ENCODE data around the gene RAB6B.

RAB6B gene

GRCh38 chr3:133872781-133873180, 22.9 kb downstream of the RAB6B start:
- no peak overlapping the region for H2AFZ ChIP-seq (ENCODE audit: low read depth, low read length)
- no peaks in the 10 kb centered on the region for H3K36me3 ChIP-seq (replicated peaks; ENCODE audit: low read depth, low read length)
- no peaks in the 10 kb centered on the region for H3K79me2 ChIP-seq (ENCODE audit: low read length)
- no peak overlapping the region for H3K27ac ChIP-seq (ENCODE audit: low read length)
- no peaks in the 10 kb centered on the region for H3K4me1 ChIP-seq (ENCODE audit: low read length)
- TF ChIP-seq, protein P1, sequence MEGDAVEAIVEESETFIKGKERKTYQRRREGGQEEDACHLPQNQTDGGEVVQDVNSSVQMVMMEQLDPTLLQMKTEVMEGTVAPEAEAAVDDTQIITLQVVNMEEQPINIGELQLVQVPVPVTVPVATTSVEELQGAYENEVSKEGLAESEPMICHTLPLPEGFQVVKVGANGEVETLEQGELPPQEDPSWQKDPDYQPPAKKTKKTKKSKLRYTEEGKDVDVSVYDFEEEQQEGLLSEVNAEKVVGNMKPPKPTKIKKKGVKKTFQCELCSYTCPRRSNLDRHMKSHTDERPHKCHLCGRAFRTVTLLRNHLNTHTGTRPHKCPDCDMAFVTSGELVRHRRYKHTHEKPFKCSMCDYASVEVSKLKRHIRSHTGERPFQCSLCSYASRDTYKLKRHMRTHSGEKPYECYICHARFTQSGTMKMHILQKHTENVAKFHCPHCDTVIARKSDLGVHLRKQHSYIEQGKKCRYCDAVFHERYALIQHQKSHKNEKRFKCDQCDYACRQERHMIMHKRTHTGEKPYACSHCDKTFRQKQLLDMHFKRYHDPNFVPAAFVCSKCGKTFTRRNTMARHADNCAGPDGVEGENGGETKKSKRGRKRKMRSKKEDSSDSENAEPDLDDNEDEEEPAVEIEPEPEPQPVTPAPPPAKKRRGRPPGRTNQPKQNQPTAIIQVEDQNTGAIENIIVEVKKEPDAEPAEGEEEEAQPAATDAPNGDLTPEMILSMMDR (IDR thresholded peaks at IDR 0.05; ENCODE audit: low read depth, low read length): no peak
- TF ChIP-seq EZH2phosphoT487 (IDR thresholded peaks at IDR 0.05; ENCODE audit: low read depth): no peak
- H3K9ac ChIP-seq (ENCODE audit: low read length): no peak overlapping the region
- peaks cover 7% of the 10 kb centered on the region for H3K27me3 ChIP-seq (ENCODE audit: low read depth, low read length)
- no peaks in the 10 kb centered on the region for H4K20me1 ChIP-seq (ENCODE audit: insufficient read depth, low read length)
- no peak overlapping the region for H3K4me3 ChIP-seq (ENCODE audit: low read length)
- H3K4me2 ChIP-seq (ENCODE audit: low read length): no peak overlapping the region
- H3K9me3 ChIP-seq (ENCODE audit: insufficient read depth, low read length): no peaks in the 10 kb centered on the region

- H2AFZ ChIP-seq (ENCODE audit: low read depth, low read length): no peak overlapping the region
- no peaks in the 10 kb centered on the region for H3K36me3 ChIP-seq (replicated peaks; ENCODE audit: low read depth, low read length)
- no peak overlapping the region for H3K27ac ChIP-seq (ENCODE audit: low read length)
- no peak overlapping the region for H3K4me2 ChIP-seq (ENCODE audit: low read length)
- H3K27me3 ChIP-seq (ENCODE audit: low read depth, low read length): peaks cover 7% of the 10 kb centered on the region
- H3K4me3 ChIP-seq (ENCODE audit: low read length): no peak overlapping the region
- no peaks in the 10 kb centered on the region for H4K20me1 ChIP-seq (ENCODE audit: insufficient read depth, low read length)
- no peaks in the 10 kb centered on the region for H3K79me2 ChIP-seq (ENCODE audit: low read length)
- H3K4me1 ChIP-seq (ENCODE audit: low read length): no peaks in the 10 kb centered on the region
- TF ChIP-seq, protein P1 (IDR thresholded peaks at IDR 0.05; ENCODE audit: low read depth, low read length): no peak
- TF ChIP-seq EZH2phosphoT487 (IDR thresholded peaks at IDR 0.05; ENCODE audit: low read depth): no peak
- H3K9me3 ChIP-seq (ENCODE audit: insufficient read depth, low read length): no peaks in the 10 kb centered on the region
- H3K9ac ChIP-seq (ENCODE audit: low read length): no peak overlapping the region
Measured at GRCh38 chr3:133872161-133872560, 23.5 kb downstream of the RAB6B start.

DNA sequence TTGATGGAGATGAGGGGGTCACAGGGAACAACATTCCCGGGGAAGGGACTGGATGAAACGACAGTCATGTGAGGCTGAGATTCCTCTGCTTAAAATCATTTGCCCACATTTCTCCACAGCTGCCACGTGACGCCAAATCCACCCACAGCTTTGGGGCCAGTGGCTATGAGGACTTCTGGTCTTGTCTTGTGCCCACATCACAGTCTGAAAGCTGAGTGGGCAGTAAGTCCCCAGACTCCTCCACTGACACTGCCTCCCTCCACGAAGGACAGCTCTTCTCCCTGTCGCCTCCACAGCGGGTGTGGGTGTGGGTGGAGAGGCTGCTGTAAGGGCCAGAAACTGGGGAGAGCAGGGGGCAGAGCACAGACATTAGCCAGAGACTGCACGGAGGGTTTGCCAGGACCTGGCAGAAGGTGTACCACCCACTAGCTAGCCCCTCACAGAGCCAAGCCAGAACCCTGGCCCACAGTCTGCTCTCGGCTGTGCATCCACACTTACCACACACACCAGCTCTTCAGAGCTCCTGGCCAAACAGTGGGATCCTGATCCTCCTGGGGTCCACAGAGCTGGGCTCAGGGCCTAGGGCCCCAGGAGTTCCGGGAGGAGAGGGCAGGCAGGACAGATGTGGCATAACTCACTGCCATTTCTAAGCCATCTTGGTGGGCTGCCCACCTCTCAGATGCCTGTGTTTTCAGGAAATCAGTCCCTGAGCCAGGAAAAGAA, 24.2 kb downstream of the RAB6B start:
- no peaks in the 10 kb centered on the region for H3K36me3 ChIP-seq (replicated peaks; ENCODE audit: low read depth, low read length)

DNA sequence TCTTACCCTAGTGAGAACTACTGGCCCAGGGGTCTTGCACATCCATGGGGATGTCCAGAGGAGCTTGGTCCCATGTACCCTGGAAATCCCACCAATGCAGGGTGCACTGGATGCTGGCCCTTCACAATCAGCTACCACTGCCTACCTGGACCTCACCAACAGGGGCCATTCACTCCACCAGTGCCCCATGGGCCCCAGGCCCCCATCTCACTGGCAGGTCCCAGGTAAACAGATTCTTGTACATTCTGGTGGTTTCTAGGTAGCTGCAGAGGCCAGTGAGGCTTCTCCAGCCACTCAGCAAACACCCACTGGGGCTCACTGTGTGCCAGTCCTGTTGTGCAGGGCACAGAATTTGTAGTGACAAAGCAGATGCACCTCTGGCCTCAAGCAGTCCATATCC, 24.9 kb downstream of the RAB6B start:
- H3K4me2 ChIP-seq (ENCODE audit: low read length): no peak overlapping the region

More for the DNA sequence above, 24.2 kb downstream of the RAB6B start:
- Histone ChIP-seq H3K27me3 (ENCODE audit: low read depth, low read length) (peaks cover 4% of the 10 kb centered on the region), H4K20me1 (ENCODE audit: insufficient read depth, low read length) (no peaks in the 10 kb centered on the region), H3K79me2 (ENCODE audit: low read length) (no peaks in the 10 kb centered on the region), H2AFZ (ENCODE audit: low read depth, low read length) (no peak overlapping the region), H3K9me3 (ENCODE audit: insufficient read depth, low read length) (no peaks in the 10 kb centered on the region), H3K27ac (ENCODE audit: low read length) (no peak overlapping the region), H3K4me2 (ENCODE audit: low read length) (no peak overlapping the region), H3K9ac (ENCODE audit: low read length) (no peak overlapping the region), H3K4me1 (ENCODE audit: low read length) (no peaks in the 10 kb centered on the region), H3K4me3 (ENCODE audit: low read length) (no peak overlapping the region)
- no peak for TF ChIP-seq EZH2phosphoT487 (IDR thresholded peaks at IDR 0.05; ENCODE audit: low read depth)
- TF ChIP-seq, protein P1 (IDR thresholded peaks at IDR 0.05; ENCODE audit: low read depth, low read length): no peak

More for the DNA sequence above, 24.9 kb downstream of the RAB6B start:
- Histone ChIP-seq H3K4me1 (ENCODE audit: low read length) (no peaks in the 10 kb centered on the region), H3K4me3 (ENCODE audit: low read length) (no peak overlapping the region), H2AFZ (ENCODE audit: low read depth, low read length) (no peak overlapping the region), H3K27me3 (ENCODE audit: low read depth, low read length) (peaks cover 3% of the 10 kb centered on the region; the same call in 1 of the 2 replicates), H3K79me2 (ENCODE audit: low read length) (no peaks in the 10 kb centered on the region), H3K9me3 (ENCODE audit: insufficient read depth, low read length) (no peaks in the 10 kb centered on the region), H3K27ac (ENCODE audit: low read length) (no peak overlapping the region), H3K36me3 (replicated peaks; ENCODE audit: low read depth, low read length) (no peaks in the 10 kb centered on the region), H3K9ac (ENCODE audit: low read length) (no peak overlapping the region), H4K20me1 (ENCODE audit: insufficient read depth, low read length) (no peaks in the 10 kb centered on the region)
- no peak for TF ChIP-seq EZH2phosphoT487 (IDR thresholded peaks at IDR 0.05; ENCODE audit: low read depth)
- TF ChIP-seq, protein P1 (IDR thresholded peaks at IDR 0.05; ENCODE audit: low read depth, low read length): no peak

All from OCI-LY3 (cell line).